Mesenchymal stem cell (in vitro differentiated cells and primary cell): Measurements from ENCODE around the gene ANKDD1A.

Experiments
- DNase-seq: peaks from one replicate; pipeline ENCODE4 v3.0.0-alpha.2; 2013
- H2AFZ ChIP-seq: one replicate; pipeline ENCODE4 v1.6.1; 2013; ENCODE audit warnings: low read depth, mild to moderate bottlenecking, control low read depth, inconsistent platforms, low read length, moderate library complexity
- H2AK5ac ChIP-seq: 2 replicates; pipeline ENCODE4 v1.6.1; 2013; ENCODE audit warnings: low read length, moderate library complexity, mild to moderate bottlenecking, inconsistent platforms; ENCODE audit not compliant: severe bottlenecking
- H2BK120ac ChIP-seq: one replicate; pipeline ENCODE4 v1.6.1; 2013; ENCODE audit warnings: low read depth, mild to moderate bottlenecking, inconsistent platforms, low read length, moderate library complexity
- H2BK12ac ChIP-seq, 2 experiments: one replicate each; pipeline ENCODE4 v1.6.1; 2013; ENCODE audit warnings: inconsistent platforms in 2 of 2, low read length in 2 of 2, mild to moderate bottlenecking in 2 of 2, moderate library complexity in 2 of 2, control low read depth in 1 of 2
- H2BK15ac ChIP-seq: one replicate; pipeline ENCODE4 v1.6.1; 2013; ENCODE audit warnings: mild to moderate bottlenecking, low read depth, inconsistent platforms; ENCODE audit not compliant: poor library complexity, severe bottlenecking
- H2BK5ac ChIP-seq: 2 replicates; pipeline ENCODE4 v1.6.1; 2013; ENCODE audit warnings: low read depth, mild to moderate bottlenecking, low read length, control low read depth, inconsistent platforms; ENCODE audit not compliant: poor library complexity, severe bottlenecking
- H3K14ac ChIP-seq, 2 experiments: one replicate each; pipeline ENCODE4 v1.6.1; 2013; ENCODE audit warnings: inconsistent platforms in 2 of 2, low read length in 2 of 2, control low read depth in 1 of 2, mild to moderate bottlenecking in 1 of 2, moderate library complexity in 1 of 2
- H3K18ac ChIP-seq, 2 experiments: one replicate each; pipeline ENCODE4 v1.6.1; 2013; ENCODE audit warnings: inconsistent platforms in 2 of 2, low read length in 2 of 2, control low read depth in 1 of 2, low read depth in 1 of 2, mild to moderate bottlenecking in 1 of 2
- H3K23ac ChIP-seq, 2 experiments: one replicate each; pipeline ENCODE4 v1.6.1; 2013; ENCODE audit warnings: inconsistent platforms in 2 of 2, low read length in 2 of 2, mild to moderate bottlenecking in 2 of 2, moderate library complexity in 2 of 2, control low read depth in 1 of 2
- H3K27ac ChIP-seq: 2 replicates; pipeline ENCODE4 v1.5.1; 2013; ENCODE audit warnings: mild to moderate bottlenecking, moderate library complexity, low read length, control low read depth, inconsistent platforms; ENCODE audit not compliant: poor library complexity, severe bottlenecking
- H3K27me3 ChIP-seq, 2 experiments: 2 replicates each; pipeline versions ENCODE4 v1.6.1 to v1.7.0; 2013; ENCODE audit warnings: low read length in 2 of 2, mild to moderate bottlenecking in 2 of 2, moderate library complexity in 2 of 2, control low read depth in 1 of 2, inconsistent platforms in 1 of 2; ENCODE audit not compliant: control insufficient read depth in 1 of 2, insufficient read depth in 1 of 2
- H3K36me3 ChIP-seq, 2 experiments: 2 replicates each; pipeline versions ENCODE4 v1.6.1 to v1.7.0; 2013; ENCODE audit warnings: low read length in 2 of 2, control low read depth in 1 of 2, inconsistent platforms in 1 of 2, low read depth in 1 of 2, mild to moderate bottlenecking in 1 of 2; ENCODE audit not compliant: insufficient read depth in 2 of 2, control insufficient read depth in 1 of 2
- H3K4ac ChIP-seq, 2 experiments: one replicate each; pipeline ENCODE4 v1.6.1; 2013; ENCODE audit warnings: inconsistent platforms in 2 of 2, low read length in 2 of 2, mild to moderate bottlenecking in 2 of 2, moderate library complexity in 2 of 2, control low read depth in 1 of 2, low read depth in 1 of 2
- H3K4me1 ChIP-seq: 2 replicates; pipeline ENCODE4 v1.6.1; 2013; ENCODE audit warnings: low read depth, low read length, control low read depth; ENCODE audit not compliant: control insufficient read depth, insufficient read depth
- H3K4me2 ChIP-seq: 2 replicates; pipeline ENCODE4 v1.6.1; 2013; ENCODE audit warnings: low read length, mild to moderate bottlenecking, inconsistent platforms; ENCODE audit not compliant: poor library complexity, severe bottlenecking
- H3K4me3 ChIP-seq, 2 experiments: 2 replicates each; pipeline versions ENCODE4 v1.5.1 to v1.7.0; 2013; ENCODE audit warnings: low read length in 2 of 2, mild to moderate bottlenecking in 2 of 2, control low read depth in 1 of 2, low read depth in 1 of 2; ENCODE audit not compliant: insufficient read depth in 1 of 2
- H3K79me1 ChIP-seq: replicated peaks from 2 replicates; pipeline ENCODE4 v1.6.1; 2013; ENCODE audit warnings: mild to moderate bottlenecking, control low read depth, low read length, inconsistent platforms; ENCODE audit not compliant: poor library complexity, severe bottlenecking
- H3K9ac ChIP-seq: 2 replicates; pipeline ENCODE4 v1.7.0; 2013; ENCODE audit warnings: mild to moderate bottlenecking, low read length, moderate library complexity
- H3K9me3 ChIP-seq: 2 replicates; pipeline ENCODE4 v1.7.0; 2013; ENCODE audit warnings: mild to moderate bottlenecking, low read length; ENCODE audit not compliant: control insufficient read depth
- H4K8ac ChIP-seq: one replicate; pipeline ENCODE4 v1.6.1; 2013; ENCODE audit warnings: inconsistent platforms, mild to moderate bottlenecking, low read length, moderate library complexity
- H4K91ac ChIP-seq: one replicate; pipeline ENCODE4 v1.6.1; 2013; ENCODE audit warnings: mild to moderate bottlenecking, low read length, inconsistent platforms
- WGBS: methylation state at CpG from one replicate; pipeline ENCODE4 v1.1.7; 2013; ENCODE audit warnings: mixed read lengths; 5-methylcytosine and 5-hydroxymethylcytosine counted together

ANKDD1A gene

DNA sequence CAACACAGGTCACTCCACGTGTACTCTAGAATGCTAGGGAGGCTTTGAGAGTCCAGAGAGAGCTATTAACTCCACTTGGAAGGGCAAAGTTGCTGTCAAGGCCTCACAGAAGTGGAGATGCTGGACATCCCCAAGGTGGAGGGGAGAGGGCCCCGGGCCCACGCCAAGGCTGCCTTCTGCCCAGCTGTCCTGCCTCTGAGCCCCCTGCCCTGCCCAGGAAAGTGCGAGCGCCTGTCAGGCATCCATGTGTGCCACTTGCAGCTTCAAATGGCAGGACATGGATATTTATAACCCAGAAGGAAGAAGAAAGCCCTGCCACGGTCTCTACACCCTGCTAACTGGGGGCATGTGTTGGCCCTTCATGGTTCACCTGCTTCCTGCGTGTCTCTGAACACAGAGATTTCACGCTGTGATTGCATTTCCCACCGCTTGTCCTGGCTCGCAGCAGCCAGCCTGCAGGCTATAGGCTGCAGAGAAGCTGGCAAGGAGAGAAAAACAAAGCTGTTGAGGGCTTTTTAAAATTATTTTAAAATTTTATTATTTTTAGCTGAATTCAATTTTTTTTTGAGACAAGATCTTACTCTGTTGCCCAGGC lies 17.0 kb downstream of the ANKDD1A start:
- H4K91ac ChIP-seq, result no peak overlapping the region
- H3K9ac ChIP-seq, result no peak overlapping the region
- H3K4me3 ChIP-seq, result no peak overlapping the region
- H3K79me1 ChIP-seq, result no peaks in the 10 kb centered on the region
- H2AK5ac ChIP-seq, result no peak overlapping the region
- no peak overlapping the region for H4K8ac ChIP-seq
- H3K36me3 ChIP-seq, result peaks cover 0 to 3% of the 10 kb centered on the region in 2 experiments
- no peak overlapping the region for H3K18ac ChIP-seq
- no peak for DNase-seq
- no peak overlapping the region for H3K14ac ChIP-seq
- H3K27me3 ChIP-seq, result no peaks in the 10 kb centered on the region
- H2BK12ac ChIP-seq, result no peak overlapping the region
- no peak overlapping the region for H2BK5ac ChIP-seq
- no peak overlapping the region for H2AFZ ChIP-seq
- H3K4me2 ChIP-seq, result no peak overlapping the region
- H2BK120ac ChIP-seq, result no peak overlapping the region
- peaks cover 7% of the 10 kb centered on the region for H3K4me1 ChIP-seq
- H3K27ac ChIP-seq, result no peak overlapping the region
- no peak overlapping the region for H2BK15ac ChIP-seq
- H3K9me3 ChIP-seq, result no peaks in the 10 kb centered on the region
- H3K23ac ChIP-seq, result no peak overlapping the region
- 93% methylated on average over 10 of the region's 10 CpGs for WGBS
- no peak overlapping the region for H3K4ac ChIP-seq

DNA sequence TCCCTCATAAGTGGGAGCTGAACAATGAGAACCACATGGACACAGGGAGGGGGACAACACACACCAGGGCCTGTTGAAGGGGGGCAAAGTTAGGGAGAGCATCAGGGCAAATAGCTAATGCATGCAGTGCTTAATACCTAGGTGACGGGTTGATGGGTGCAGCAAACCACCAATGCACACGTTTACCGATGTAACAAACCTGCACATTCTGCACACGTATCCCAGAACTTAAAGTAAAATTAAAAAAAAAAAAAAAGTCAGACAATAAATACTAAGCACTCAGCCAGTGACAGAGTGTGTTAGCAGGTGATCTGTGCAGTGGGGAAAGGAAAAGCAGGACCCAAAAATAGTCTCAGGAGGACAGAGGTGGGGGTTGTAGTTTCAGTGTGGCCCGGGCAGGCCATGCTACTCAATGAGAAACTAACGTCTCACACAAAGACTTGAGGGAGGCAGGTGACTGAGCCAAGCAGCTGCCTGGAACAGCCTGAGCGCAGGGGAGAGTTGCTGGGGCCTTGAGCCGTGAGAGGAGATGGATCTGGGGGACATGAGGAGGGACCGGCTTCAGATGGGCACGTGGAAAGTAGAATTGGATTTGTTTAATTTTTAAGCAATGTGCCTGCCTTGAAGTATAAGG lies 18.4 kb downstream of the ANKDD1A start:
- Histone ChIP-seq H3K4me3 (no peak overlapping the region), H4K91ac (no peak overlapping the region), H3K4me2 (no peak overlapping the region), H3K9ac (no peak overlapping the region), H2BK12ac (no peak overlapping the region), H2AFZ (no peak overlapping the region), H3K14ac (no peak overlapping the region), H3K9me3 (no peaks in the 10 kb centered on the region), H4K8ac (no peak overlapping the region), H2BK15ac (no peak overlapping the region), H3K23ac (no peak overlapping the region), H3K4ac (no peak overlapping the region), H3K4me1 (peaks cover 7% of the 10 kb centered on the region), H3K36me3 (peaks cover 0 to 3% of the 10 kb centered on the region in 2 experiments), H3K27ac (no peak overlapping the region), H2AK5ac (no peak overlapping the region), H3K79me1 (no peaks in the 10 kb centered on the region), H2BK5ac (no peak overlapping the region), H3K27me3 (no peaks in the 10 kb centered on the region), H3K18ac (peak overlapping the region in 1 of 2 experiments; percentile 22), H2BK120ac (no peak overlapping the region)
- 88% methylated on average over 10 of the region's 10 CpGs for WGBS
- DNase-seq, result no peak

DNA sequence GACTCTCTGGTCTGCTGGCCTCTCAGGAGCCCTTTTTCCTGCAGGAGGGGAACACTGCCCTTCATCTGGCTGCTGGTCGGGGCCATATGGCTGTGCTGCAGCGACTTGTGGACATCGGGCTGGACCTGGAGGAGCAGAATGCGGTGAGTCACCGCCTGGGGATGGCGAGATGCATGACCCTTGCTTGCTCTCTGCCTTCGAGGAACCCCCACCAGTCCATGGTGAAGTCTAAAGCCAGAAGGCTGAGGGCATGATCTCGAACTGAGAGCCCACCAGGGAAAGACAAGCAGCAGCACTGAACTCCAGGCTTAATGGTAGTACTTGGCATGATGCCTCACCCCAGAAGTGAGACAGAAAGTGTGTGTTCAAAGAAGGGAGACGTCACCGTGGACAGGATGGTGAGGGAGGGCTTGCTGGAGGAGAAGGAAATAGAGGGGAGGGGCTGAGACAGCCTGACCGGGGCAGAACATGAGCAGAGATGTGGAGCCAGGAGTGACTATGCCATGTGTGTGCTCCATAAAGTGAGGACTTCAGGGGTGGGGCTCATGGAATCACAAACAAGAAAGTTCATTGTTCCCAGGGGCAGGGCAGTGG lies 19.2 kb downstream of the ANKDD1A start:
- no peak overlapping the region for H3K27ac ChIP-seq
- no peaks in the 10 kb centered on the region for H3K9me3 ChIP-seq
- peaks cover 7% of the 10 kb centered on the region for H3K4me1 ChIP-seq
- peak overlapping the region in 1 of 2 experiments; percentile 21 for H2BK12ac ChIP-seq
- no peak overlapping the region for H2BK120ac ChIP-seq
- peak overlapping the region in 1 of 2 experiments; percentile 53 for H3K14ac ChIP-seq
- no peak overlapping the region for H3K4me2 ChIP-seq
- H4K8ac ChIP-seq, result no peak overlapping the region
- peak overlapping the region; percentile 5 for H4K91ac ChIP-seq
- H2AK5ac ChIP-seq, result no peak overlapping the region
- no peak overlapping the region for H2BK15ac ChIP-seq
- peak overlapping the region in 1 of 2 experiments; percentile 6 for H3K18ac ChIP-seq
- H3K36me3 ChIP-seq, result peaks cover 0 to 3% of the 10 kb centered on the region in 2 experiments
- 45% methylated on average over 11 of the region's 11 CpGs for WGBS
- H2BK5ac ChIP-seq, result no peak overlapping the region
- no peaks in the 10 kb centered on the region for H3K79me1 ChIP-seq
- DNase-seq, result peak; percentile 80
- H3K27me3 ChIP-seq, result no peaks in the 10 kb centered on the region
- H3K4ac ChIP-seq, result no peak overlapping the region
- no peak overlapping the region for H3K23ac ChIP-seq
- no peak overlapping the region for H2AFZ ChIP-seq
- H3K4me3 ChIP-seq, result no peak overlapping the region
- H3K9ac ChIP-seq, result no peak overlapping the region

- H3K36me3 ChIP-seq, result peaks cover 0 to 3% of the 10 kb centered on the region in 2 experiments
- H2AFZ ChIP-seq, result no peak overlapping the region
- WGBS, result 95% methylated on average over 8 of the region's 8 CpGs
- no peak overlapping the region for H3K9ac ChIP-seq
- peak overlapping the region; percentile 5 for H4K91ac ChIP-seq
- H3K4me1 ChIP-seq, result peaks cover 7% of the 10 kb centered on the region
- peak overlapping the region in 1 of 2 experiments; percentile 67 for H3K18ac ChIP-seq
- H2BK120ac ChIP-seq, result no peak overlapping the region
- H2AK5ac ChIP-seq, result no peak overlapping the region
- peak overlapping the region in 1 of 2 experiments; percentile 30 for H3K14ac ChIP-seq
- H3K4me3 ChIP-seq, result no peak overlapping the region
- no peak overlapping the region for H2BK15ac ChIP-seq
- DNase-seq, result no peak
- H3K23ac ChIP-seq, result no peak overlapping the region
- no peak overlapping the region for H2BK5ac ChIP-seq
- H2BK12ac ChIP-seq, result peak overlapping the region in 1 of 2 experiments; percentile 4
- H3K27me3 ChIP-seq, result no peaks in the 10 kb centered on the region
- no peak overlapping the region for H4K8ac ChIP-seq
- no peak overlapping the region for H3K4ac ChIP-seq
- H3K9me3 ChIP-seq, result no peaks in the 10 kb centered on the region
- H3K79me1 ChIP-seq, result no peaks in the 10 kb centered on the region
- H3K27ac ChIP-seq, result no peak overlapping the region
- H3K4me2 ChIP-seq, result no peak overlapping the region
Observed at GRCh38 chr15:64931381-64931780, 19.7 kb downstream of the ANKDD1A start.
